IMR-90 (cell line): ENCODE results near the gene MTHFSD. TPM values are rescaled to one million over a fixed set of nuclear protein-coding genes. Genes with fewer than 3 reads are reported as not detected.

Source experiments
- ATAC-seq: fragments of 200-7000 bp; cut with Tn5 transposase; 2 replicates; pipeline ENCODE4 v1.9.1; 2020; ENCODE audit warnings: low read depth, mild to moderate bottlenecking, moderate library complexity
- BruUV-seq: library from RNA; stranded (reverse); fragments of 400-500 nt; replicated peaks from 2 replicates; lab custom pipeline; 2021; lab: Mats Ljungman, UMichigan
- CTCF ChIA-PET: fragments of 300-600 bp; formaldehyde crosslinking; extraction: SDS; loops from one replicate; lab custom pipeline; 2021; ENCODE audit warnings: antibody characterized with exemption; lab: Yijun Ruan, JAX
- POLR2A ChIA-PET: fragments of 300-600 bp; sonication (Branson Sonifier 250); formaldehyde crosslinking; loops from one replicate; lab custom pipeline; 2022; ENCODE audit warnings: antibody characterized with exemption; ENCODE audit not compliant: unreplicated experiment; lab: Charles Lee
- DNase-seq: peaks from one replicate; pipeline ENCODE4 v3.0.0; 2013
- H2AFZ ChIP-seq: replicated peaks from 2 replicates; pipeline ENCODE3; 2013; ENCODE audit warnings: low read length, mild to moderate bottlenecking; ENCODE audit not compliant: poor library complexity
- H2AK5ac ChIP-seq: 2 replicates; pipeline ENCODE4 v1.6.1; 2013; ENCODE audit warnings: low read depth, low read length, inconsistent platforms
- H2AK9ac ChIP-seq: replicated peaks from 2 replicates; pipeline ENCODE3; 2013; ENCODE audit warnings: mild to moderate bottlenecking, low read depth, low read length, moderate library complexity; ENCODE audit not compliant: poor library complexity
- H2BK120ac ChIP-seq: 2 replicates; pipeline ENCODE4 v1.6.1; 2013; ENCODE audit warnings: low read depth, low read length, inconsistent platforms
- H2BK15ac ChIP-seq: 3 replicates; pipeline ENCODE4 v1.6.1; 2013; ENCODE audit warnings: low read depth, low read length, inconsistent platforms
- H2BK20ac ChIP-seq: 2 replicates; pipeline ENCODE4 v1.6.1; 2013; ENCODE audit warnings: low read depth, mild to moderate bottlenecking, inconsistent platforms, low read length, moderate library complexity
- H2BK5ac ChIP-seq: 2 replicates; pipeline ENCODE4 v1.6.1; 2013; ENCODE audit warnings: mild to moderate bottlenecking, low read depth, low read length, inconsistent platforms; ENCODE audit not compliant: poor library complexity, severe bottlenecking
- H3K14ac ChIP-seq: replicated peaks from 2 replicates; pipeline ENCODE4 v1.6.1; 2013; ENCODE audit warnings: low read depth, low read length, inconsistent platforms
- H3K18ac ChIP-seq: 2 replicates; pipeline ENCODE4 v1.6.1; 2013; ENCODE audit warnings: low read depth, low read length, control low read depth
- H3K23ac ChIP-seq: 2 replicates; pipeline ENCODE4 v1.6.1; 2013; ENCODE audit warnings: low read depth, low read length, inconsistent platforms
- H3K27ac ChIP-seq: 2 replicates; pipeline ENCODE4 v1.5.1; 2013; ENCODE audit warnings: mild to moderate bottlenecking, control low read depth, low read length; ENCODE audit not compliant: insufficient read depth
- H3K27me3 ChIP-seq: 2 replicates; pipeline ENCODE4 v1.6.1; 2013; ENCODE audit warnings: low read length; ENCODE audit not compliant: control insufficient read depth, insufficient read depth
- H3K36me3 ChIP-seq: 2 replicates; pipeline ENCODE4 v1.6.1; 2013; ENCODE audit warnings: low read length, mixed read lengths; ENCODE audit not compliant: control insufficient read depth, insufficient read depth
- H3K4ac ChIP-seq: 2 replicates; pipeline ENCODE4 v1.6.1; 2013; ENCODE audit warnings: low read depth, low read length, inconsistent platforms
- H3K4me1 ChIP-seq: 2 replicates; pipeline ENCODE4 v1.6.1; 2013; ENCODE audit warnings: low read length, mixed read lengths; ENCODE audit not compliant: control insufficient read depth, insufficient read depth
- H3K4me2 ChIP-seq: 2 replicates; pipeline ENCODE4 v1.6.1; 2013; ENCODE audit warnings: low read depth, mild to moderate bottlenecking, control low read depth, low read length, moderate library complexity
- H3K4me3 ChIP-seq: 2 replicates; pipeline ENCODE4 v1.5.1; 2013; ENCODE audit warnings: low read depth, mild to moderate bottlenecking, control low read depth, low read length, moderate library complexity; ENCODE audit not compliant: insufficient read depth
- H3K56ac ChIP-seq: 2 replicates; pipeline ENCODE4 v1.6.1; 2013; ENCODE audit warnings: low read length, inconsistent platforms; ENCODE audit not compliant: insufficient read depth; ENCODE audit errors: extremely low read depth
- H3K79me1 ChIP-seq, 2 experiments: 2 replicates each; pipeline ENCODE4 v1.6.1; 2013; ENCODE audit warnings: low read length in 2 of 2, inconsistent platforms in 1 of 2, low read depth in 1 of 2
- H3K9ac ChIP-seq: 2 replicates; pipeline ENCODE4 v1.6.1; 2013; ENCODE audit warnings: low read depth, low read length, control low read depth
- H3K9me1 ChIP-seq: 2 replicates; pipeline ENCODE4 v1.6.1; 2013; ENCODE audit warnings: low read length, inconsistent platforms; ENCODE audit not compliant: insufficient read depth
- H3K9me3 ChIP-seq: 2 replicates; pipeline ENCODE4 v1.6.1; 2013; ENCODE audit warnings: low read length; ENCODE audit not compliant: control insufficient read depth, insufficient read depth
- H4K20me1 ChIP-seq: 2 replicates; pipeline ENCODE4 v1.6.1; 2013; ENCODE audit warnings: low read length, inconsistent platforms; ENCODE audit not compliant: insufficient read depth
- H4K5ac ChIP-seq: 2 replicates; pipeline ENCODE4 v1.6.1; 2013; ENCODE audit warnings: mild to moderate bottlenecking, low read depth, low read length, control low read depth
- H4K8ac ChIP-seq, 2 experiments: 2 replicates each; pipeline ENCODE4 v1.6.1; 2013; ENCODE audit warnings: low read depth in 2 of 2, low read length in 2 of 2, control low read depth in 1 of 2, inconsistent platforms in 1 of 2
- H4K91ac ChIP-seq: 2 replicates; pipeline ENCODE4 v1.6.1; 2013; ENCODE audit warnings: low read depth, low read length, inconsistent platforms; ENCODE audit not compliant: insufficient read depth
- CEBPB ChIP-seq: IDR thresholded peaks from 2 replicates; pipeline ENCODE4 v1.6.1; 2012; ENCODE audit warnings: low read depth, low read length, improper control_type of control experiment
- FOS ChIP-seq: fragments of 150-350 bp; IDR thresholded peaks from 2 replicates; pipeline ENCODE4 v1.6.1; 2016; ENCODE audit warnings: low read depth, low read length
- MAFK ChIP-seq: IDR thresholded peaks from 2 replicates; pipeline ENCODE4 v1.6.1; 2012; ENCODE audit warnings: low read depth, low read length, improper control_type of control experiment
- MAZ ChIP-seq: IDR thresholded peaks from 2 replicates; pipeline ENCODE4 v1.6.1; 2012; ENCODE audit warnings: low read depth, mild to moderate bottlenecking, low read length, improper control_type of control experiment, moderate library complexity, borderline replicate concordance
- MXI1 ChIP-seq: IDR thresholded peaks from 2 replicates; pipeline ENCODE4 v1.6.1; 2012; ENCODE audit warnings: low read depth, mild to moderate bottlenecking, low read length, moderate library complexity, borderline replicate concordance
- NFE2L2 ChIP-seq: fragments of 150-350 bp; IDR thresholded peaks from 2 replicates; pipeline ENCODE4 v1.6.1; 2016; ENCODE audit warnings: low read depth, mild to moderate bottlenecking, low read length
- RCOR1 ChIP-seq: IDR thresholded peaks from 2 replicates; pipeline ENCODE4 v1.6.1; 2012; ENCODE audit warnings: mild to moderate bottlenecking, low read length, improper control_type of control experiment; ENCODE audit not compliant: insufficient replicate concordance
- WGBS, 2 experiments: methylation state at CpG; one replicate each; pipeline versions ENCODE4 v1.1.5 to v1.1.7; 2013; ENCODE audit warnings: missing lambda C conversion rate in 2 of 2; ENCODE audit not compliant: insufficient read length in 1 of 2; ENCODE audit errors: extremely low coverage in 2 of 2; 5-methylcytosine and 5-hydroxymethylcytosine counted together
- dilution Hi-C: fragments of 300-500 bp; cut with HindIII; formaldehyde crosslinking; loops from one replicate; pipeline ENCODE4 v1.14.3; 2018; ENCODE audit warnings: low sequenced_read_pairs; ENCODE audit not compliant: unreplicated experiment
- in situ Hi-C: fragments of 300-500 bp; cut with MboI; formaldehyde crosslinking; loops from 3 replicates; pipeline ENCODE4 v1.14.3; 2019; ENCODE audit warnings: low sequenced_read_pairs, inconsistent platforms, mixed read lengths
- intact Hi-C: fragments of 100-400 bp; cut with micrococcal nuclease; formaldehyde crosslinking; loops from 2 replicates; pipeline ENCODE4 v1.10.0; 2022
- polyA plus RNA-seq, 3 experiments: library from polyadenylated mRNA; depleted of rRNA; stranded (reverse); fragments of >200 nt; gene quantifications; 2 replicates each; pipeline ENCODE4 v1.2.3, GENCODE V29; 2012; ENCODE audit warnings: low replicate concordance in 1 of 3
- total RNA-seq: library from RNA; depleted of rRNA; stranded (reverse); fragments of >200 nt; gene quantifications from 2 replicates; pipeline ENCODE4 v1.2.3, GENCODE V29; 2012
- TF ChIP-seq, protein P1 (sequence below): conservative IDR thresholded peaks from 2 replicates; pipeline ENCODE4 v1.5.1; 2012; ENCODE audit warnings: mild to moderate bottlenecking, low read depth, low read length, improper control_type of control experiment

Gene MTHFSD
- total and polyA plus RNA-seq, 2 of the 4 experiments (the other 2 are of a cell fraction) = 8.2 to 16.8 TPM

- Histone ChIP-seq H3K4ac (no peak overlapping the region), H4K8ac (no peak overlapping the region), H3K4me1 (no peaks in the 10 kb centered on the region), H2AK9ac (no peak overlapping the region), H3K4me2 (no peak overlapping the region), H2BK5ac (no peak overlapping the region), H2AFZ (no peak overlapping the region), H3K23ac (no peak overlapping the region), H2BK15ac (no peak overlapping the region), H3K9me3 (no peaks in the 10 kb centered on the region), H3K9me1 (no peaks in the 10 kb centered on the region), H4K20me1 (no peaks in the 10 kb centered on the region), H3K27me3 (no peaks in the 10 kb centered on the region), H3K14ac (no peak overlapping the region), H2BK120ac (no peak overlapping the region), H2BK20ac (no peak overlapping the region), H2AK5ac (no peak overlapping the region), H3K27ac (no peak overlapping the region), H3K56ac (no peak overlapping the region), H3K36me3 (peaks cover 46% of the 10 kb centered on the region), H3K18ac (no peak overlapping the region), H3K4me3 (no peak overlapping the region), H3K79me1 (peaks cover 0 to 23% of the 10 kb centered on the region in 2 experiments; a peak in 2 of 4 replicates), H3K9ac (no peak overlapping the region), H4K91ac (no peak overlapping the region), H4K5ac (no peak overlapping the region)
- in situ Hi-C loops (no loop called here), intact Hi-C loops (no loop called here), dilution Hi-C loops (no loop called here)
- DNase-seq (no peak), ATAC-seq (no peak)
- CTCF ChIA-PET = no interaction called here
- 97% methylated on average over 7 of the region's 11 CpGs; no CpG with 5 or more reads in 1 of the 2 experiments for WGBS, 2 experiments
- BruUV-seq = no TSS peak
- TF ChIP-seq RCOR1 = no peak
- no peak for TF ChIP-seq NFE2L2
- TF ChIP-seq MAZ = no peak
- no peak for TF ChIP-seq MAFK
- TF ChIP-seq CEBPB = no peak
- no peak for TF ChIP-seq FOS
- TF ChIP-seq MXI1 = no peak
- TF ChIP-seq, protein P1, sequence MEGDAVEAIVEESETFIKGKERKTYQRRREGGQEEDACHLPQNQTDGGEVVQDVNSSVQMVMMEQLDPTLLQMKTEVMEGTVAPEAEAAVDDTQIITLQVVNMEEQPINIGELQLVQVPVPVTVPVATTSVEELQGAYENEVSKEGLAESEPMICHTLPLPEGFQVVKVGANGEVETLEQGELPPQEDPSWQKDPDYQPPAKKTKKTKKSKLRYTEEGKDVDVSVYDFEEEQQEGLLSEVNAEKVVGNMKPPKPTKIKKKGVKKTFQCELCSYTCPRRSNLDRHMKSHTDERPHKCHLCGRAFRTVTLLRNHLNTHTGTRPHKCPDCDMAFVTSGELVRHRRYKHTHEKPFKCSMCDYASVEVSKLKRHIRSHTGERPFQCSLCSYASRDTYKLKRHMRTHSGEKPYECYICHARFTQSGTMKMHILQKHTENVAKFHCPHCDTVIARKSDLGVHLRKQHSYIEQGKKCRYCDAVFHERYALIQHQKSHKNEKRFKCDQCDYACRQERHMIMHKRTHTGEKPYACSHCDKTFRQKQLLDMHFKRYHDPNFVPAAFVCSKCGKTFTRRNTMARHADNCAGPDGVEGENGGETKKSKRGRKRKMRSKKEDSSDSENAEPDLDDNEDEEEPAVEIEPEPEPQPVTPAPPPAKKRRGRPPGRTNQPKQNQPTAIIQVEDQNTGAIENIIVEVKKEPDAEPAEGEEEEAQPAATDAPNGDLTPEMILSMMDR = no peak
- POLR2A ChIA-PET = no interaction called here
Measured at GRCh38 chr16:86547286-86547685, 7.7 kb downstream of the MTHFSD start.
